ENCODE data around the gene RELCH. TPM values are rescaled to one million over a fixed set of nuclear protein-coding genes. Genes with fewer than 3 reads are reported as not detected.

RELCH gene
- polyA plus RNA-seq, 2 of the 4 experiments (the other 2 are of a cell fraction), result 13.5 to 17.5 TPM

GRCh38 chr18:62258616-62259015, 71.6 kb downstream of the RELCH start:
- no peak overlapping the region for H3K27ac ChIP-seq
- TF ChIP-seq RARB (CRISPR knock-in tag; IDR thresholded peaks at IDR 0.05) (no peak), HDAC2 (IDR thresholded peaks at IDR 0.05) (no peak), RFX5 (IDR thresholded peaks at IDR 0.05) (no peak), CBX2 (IDR thresholded peaks at IDR 0.05; ENCODE audit: borderline replicate concordance, low read depth) (no peak), ESRRA (IDR thresholded peaks at IDR 0.05; ENCODE audit: borderline replicate concordance, low read length) (no peak), FOXS1 (CRISPR knock-in tag; IDR thresholded peaks at IDR 0.05) (no peak), PHF8 (IDR thresholded peaks at IDR 0.05; ENCODE audit: borderline replicate concordance, low read depth) (no peak), ZNF302 (CRISPR knock-in tag; IDR thresholded peaks at IDR 0.05) (no peak), CHD4 (IDR thresholded peaks at IDR 0.05; ENCODE audit: borderline replicate concordance) (no peak), HOXA7 (CRISPR knock-in tag; IDR thresholded peaks at IDR 0.05) (no peak), REST (IDR thresholded peaks at IDR 0.05) (no peak), TFCP2L1 (CRISPR knock-in tag; IDR thresholded peaks at IDR 0.05) (no peak), HEYL (CRISPR knock-in tag; IDR thresholded peaks at IDR 0.05) (no peak)
- TF ChIP-seq, protein P1, sequence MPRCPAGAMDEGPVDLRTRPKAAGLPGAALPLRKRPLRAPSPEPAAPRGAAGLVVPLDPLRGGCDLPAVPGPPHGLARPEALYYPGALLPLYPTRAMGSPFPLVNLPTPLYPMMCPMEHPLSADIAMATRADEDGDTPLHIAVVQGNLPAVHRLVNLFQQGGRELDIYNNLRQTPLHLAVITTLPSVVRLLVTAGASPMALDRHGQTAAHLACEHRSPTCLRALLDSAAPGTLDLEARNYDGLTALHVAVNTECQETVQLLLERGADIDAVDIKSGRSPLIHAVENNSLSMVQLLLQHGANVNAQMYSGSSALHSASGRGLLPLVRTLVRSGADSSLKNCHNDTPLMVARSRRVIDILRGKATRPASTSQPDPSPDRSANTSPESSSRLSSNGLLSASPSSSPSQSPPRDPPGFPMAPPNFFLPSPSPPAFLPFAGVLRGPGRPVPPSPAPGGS (IDR thresholded peaks at IDR 0.05), result no peak
- TF ChIP-seq, protein P2, sequence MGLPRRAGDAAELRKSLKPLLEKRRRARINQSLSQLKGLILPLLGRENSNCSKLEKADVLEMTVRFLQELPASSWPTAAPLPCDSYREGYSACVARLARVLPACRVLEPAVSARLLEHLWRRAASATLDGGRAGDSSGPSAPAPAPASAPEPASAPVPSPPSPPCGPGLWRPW (IDR thresholded peaks at IDR 0.05), result no peak
- H3K4me3 ChIP-seq, result no peak overlapping the region
- H3K9me3 ChIP-seq, result no peaks in the 10 kb centered on the region
- ATAC-seq, result no peak
- DNase-seq (ENCODE audit: low read depth in 1 of 2, low spot score in 1 of 2), result no peak
- no peak for FAIRE-seq
- no peak overlapping the region for H3K4me2 ChIP-seq
- H3K4me1 ChIP-seq, result no peaks in the 10 kb centered on the region
- CTCF ChIA-PET, result interaction anchor here (1.1 kb wide), 1 partner anchor 21 kb away, joined by 3 read pairs; no protein-coding TSS in a partner anchor
- POLR2A ChIA-PET, result no interaction called here

DNA sequence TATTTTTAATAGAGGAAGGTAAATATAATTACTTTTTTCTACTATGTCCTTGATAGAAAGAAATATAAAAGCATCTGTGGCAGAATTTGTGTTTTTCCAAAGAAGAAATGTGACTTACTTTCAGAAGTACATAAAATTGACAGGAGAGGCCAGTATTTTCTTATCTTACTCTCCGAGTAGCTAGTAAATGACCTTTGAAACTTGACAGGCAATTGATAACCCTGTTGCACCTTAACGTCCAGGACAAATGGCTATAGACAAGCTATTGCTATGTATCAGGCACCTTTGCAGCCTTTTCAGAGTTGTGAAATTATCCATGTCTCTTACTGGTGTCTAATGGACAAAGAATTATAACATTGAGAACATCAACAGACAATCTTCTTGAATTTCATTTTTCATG, 75.0 kb downstream of the RELCH start:
- Histone ChIP-seq H3K4me1 (no peaks in the 10 kb centered on the region), H3K9me3 (no peaks in the 10 kb centered on the region), H3K4me3 (no peak overlapping the region), H3K27ac (no peak overlapping the region), H3K4me2 (no peak overlapping the region)
- DNase-seq (ENCODE audit: low read depth in 1 of 2, low spot score in 1 of 2) (no peak), ATAC-seq (no peak), FAIRE-seq (no peak)
- no peak for TF ChIP-seq JUN (IDR thresholded peaks at IDR 0.05)
- TF ChIP-seq HOXA7 (CRISPR knock-in tag; IDR thresholded peaks at IDR 0.05), result no peak
- POLR2A ChIA-PET, result no interaction called here
- CTCF ChIA-PET, result interaction anchor here (1.3 kb wide), 1 partner anchor 27 kb away, joined by 4 read pairs; no protein-coding TSS in a partner anchor
- WGBS (ENCODE audit: missing lambda C conversion rate), result 64% methylated on average over 2 of the region's 2 CpGs

DNA sequence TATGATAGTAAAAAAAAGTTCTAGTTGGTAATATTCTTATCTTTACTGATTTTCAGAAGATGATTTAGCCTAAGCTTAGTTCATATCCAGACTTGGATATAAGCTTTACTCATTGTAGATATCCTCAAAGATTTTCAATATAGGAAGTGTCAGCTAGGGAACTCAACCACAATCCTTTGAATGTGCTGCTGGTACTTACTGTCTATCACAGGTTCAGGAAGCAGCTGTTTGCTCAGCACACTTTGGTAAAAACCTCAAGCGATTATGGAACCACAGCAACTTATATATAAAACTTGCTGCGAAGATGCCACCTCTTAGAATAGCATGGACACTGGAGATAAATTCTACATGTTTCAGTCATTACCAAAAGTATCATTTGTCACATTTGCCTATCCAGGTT, 77.9 kb downstream of the RELCH start:
- CTCF ChIA-PET, result interaction anchor here (1.5 kb wide), 1 partner anchor 161 kb away, joined by 5 read pairs; no protein-coding TSS in a partner anchor
- 100% methylated on average over 2 of the region's 2 CpGs for WGBS (ENCODE audit: missing lambda C conversion rate)
- FAIRE-seq, result no peak

More for the DNA sequence above, 77.9 kb downstream of the RELCH start:
- Histone ChIP-seq H3K4me2 (no peak overlapping the region), H3K4me1 (no peaks in the 10 kb centered on the region), H3K4me3 (no peak overlapping the region), H3K27ac (no peak overlapping the region), H3K9me3 (no peaks in the 10 kb centered on the region)
- POLR2A ChIA-PET, result no interaction called here
- ATAC-seq, result no peak
- TF ChIP-seq PHF8 (IDR thresholded peaks at IDR 0.05; ENCODE audit: borderline replicate concordance, low read depth), result no peak
- TF ChIP-seq CEBPB (IDR thresholded peaks at IDR 0.05), result no peak
- no peak for TF ChIP-seq CHD4 (IDR thresholded peaks at IDR 0.05; ENCODE audit: borderline replicate concordance)
- no peak for TF ChIP-seq KDM5A (IDR thresholded peaks at IDR 0.05)
- TF ChIP-seq, protein P3, sequence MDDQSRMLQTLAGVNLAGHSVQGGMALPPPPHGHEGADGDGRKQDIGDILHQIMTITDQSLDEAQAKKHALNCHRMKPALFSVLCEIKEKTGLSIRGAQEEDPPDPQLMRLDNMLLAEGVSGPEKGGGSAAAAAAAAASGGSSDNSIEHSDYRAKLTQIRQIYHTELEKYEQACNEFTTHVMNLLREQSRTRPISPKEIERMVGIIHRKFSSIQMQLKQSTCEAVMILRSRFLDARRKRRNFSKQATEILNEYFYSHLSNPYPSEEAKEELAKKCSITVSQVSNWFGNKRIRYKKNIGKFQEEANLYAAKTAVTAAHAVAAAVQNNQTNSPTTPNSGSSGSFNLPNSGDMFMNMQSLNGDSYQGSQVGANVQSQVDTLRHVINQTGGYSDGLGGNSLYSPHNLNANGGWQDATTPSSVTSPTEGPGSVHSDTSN (IDR thresholded peaks at IDR 0.05), result no peak
- TF ChIP-seq HOXB13 (CRISPR knock-in tag; IDR thresholded peaks at IDR 0.05; ENCODE audit: low read depth), result no peak
- no peak for TF ChIP-seq CHD2 (IDR thresholded peaks at IDR 0.05; ENCODE audit: low read length, partially characterized antibody)
- TF ChIP-seq ELK1 (IDR thresholded peaks at IDR 0.05; ENCODE audit: low read depth, low read length), result no peak
- TF ChIP-seq NPAS2 (CRISPR knock-in tag; IDR thresholded peaks at IDR 0.05; ENCODE audit: borderline replicate concordance), result no peak
- no peak for TF ChIP-seq HOXB5 (CRISPR knock-in tag; IDR thresholded peaks at IDR 0.05)
- TF ChIP-seq, protein P4, sequence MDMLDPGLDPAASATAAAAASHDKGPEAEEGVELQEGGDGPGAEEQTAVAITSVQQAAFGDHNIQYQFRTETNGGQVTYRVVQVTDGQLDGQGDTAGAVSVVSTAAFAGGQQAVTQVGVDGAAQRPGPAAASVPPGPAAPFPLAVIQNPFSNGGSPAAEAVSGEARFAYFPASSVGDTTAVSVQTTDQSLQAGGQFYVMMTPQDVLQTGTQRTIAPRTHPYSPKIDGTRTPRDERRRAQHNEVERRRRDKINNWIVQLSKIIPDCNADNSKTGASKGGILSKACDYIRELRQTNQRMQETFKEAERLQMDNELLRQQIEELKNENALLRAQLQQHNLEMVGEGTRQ (IDR thresholded peaks at IDR 0.05), result no peak
- TF ChIP-seq TP53 (CRISPR knock-in tag; IDR thresholded peaks at IDR 0.05), result no peak
- no peak for TF ChIP-seq EHF (CRISPR knock-in tag; IDR thresholded peaks at IDR 0.05)
- DNase-seq (ENCODE audit: low read depth in 1 of 2, low spot score in 1 of 2), result no peak

Data from A549 (cell line).